NCI-H2029 (cell line): ENCODE data around the gene PCYT1A.

Experiments used
- DNase-seq: peaks from one replicate; lab custom pipeline; 2025; lab: John Stamatoyannopoulos, UW

Gene PCYT1A

GRCh38 chr3:196236223-196236622 is 51.3 kb downstream of the PCYT1A start:
- DNase-seq, result no peak

DNA sequence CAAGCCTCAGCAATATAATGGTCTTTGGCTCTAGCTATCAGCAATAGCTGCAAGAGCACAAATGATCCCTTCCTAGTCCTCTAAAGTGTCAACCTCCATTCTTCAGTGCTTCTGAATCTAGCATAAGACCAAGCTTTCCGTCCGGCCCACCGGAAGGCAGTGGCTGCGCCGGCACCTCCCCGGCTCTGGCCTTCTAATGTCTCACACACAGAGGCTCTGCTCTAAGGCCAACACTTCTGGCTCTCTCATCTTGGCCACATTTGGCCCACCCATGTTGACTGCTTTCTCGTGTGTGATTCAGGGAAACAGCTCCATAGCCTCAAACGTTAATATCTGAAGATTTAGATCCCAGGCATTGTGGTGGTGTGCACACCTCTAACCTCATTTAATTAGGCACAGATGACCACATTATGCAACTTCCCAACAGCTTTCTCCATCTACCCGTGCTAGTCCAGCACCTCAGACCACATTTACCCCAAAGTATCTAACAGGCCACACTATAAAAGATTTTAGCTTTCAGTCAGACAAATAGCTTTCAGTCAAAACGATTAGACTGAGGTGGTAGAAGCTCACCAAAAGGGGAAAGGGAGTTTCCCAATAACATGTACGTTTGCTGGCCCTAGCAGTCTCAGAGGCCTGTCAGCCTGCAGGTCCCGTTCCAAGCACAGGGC is 51.9 kb downstream of the PCYT1A start:
- DNase-seq, result no peak

DNA sequence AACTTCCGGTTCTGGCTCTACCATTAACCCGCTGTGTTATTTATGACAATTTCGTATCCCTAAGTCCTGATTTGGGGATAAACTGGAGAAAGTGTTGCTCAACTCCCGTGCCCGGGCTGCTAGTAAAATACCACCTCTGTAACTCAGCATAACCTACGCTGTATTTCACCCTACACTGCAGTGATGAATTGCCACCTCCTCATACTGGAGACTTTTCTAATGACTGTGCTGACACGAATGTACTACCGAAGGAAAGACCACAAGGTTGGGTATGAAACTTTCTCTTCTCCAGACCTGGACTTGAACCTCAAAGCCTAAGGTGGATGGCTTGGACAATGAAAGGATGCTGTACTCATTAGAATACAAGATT is 54.7 kb downstream of the PCYT1A start:
- no peak for DNase-seq

- DNase-seq, result no peak
Measured at GRCh38 chr3:196232154-196232881, 55.2 kb downstream of the PCYT1A start.

GRCh38 chr3:196227629-196228493 is 59.7 kb downstream of the PCYT1A start:
- DNase-seq, result no peak

DNA sequence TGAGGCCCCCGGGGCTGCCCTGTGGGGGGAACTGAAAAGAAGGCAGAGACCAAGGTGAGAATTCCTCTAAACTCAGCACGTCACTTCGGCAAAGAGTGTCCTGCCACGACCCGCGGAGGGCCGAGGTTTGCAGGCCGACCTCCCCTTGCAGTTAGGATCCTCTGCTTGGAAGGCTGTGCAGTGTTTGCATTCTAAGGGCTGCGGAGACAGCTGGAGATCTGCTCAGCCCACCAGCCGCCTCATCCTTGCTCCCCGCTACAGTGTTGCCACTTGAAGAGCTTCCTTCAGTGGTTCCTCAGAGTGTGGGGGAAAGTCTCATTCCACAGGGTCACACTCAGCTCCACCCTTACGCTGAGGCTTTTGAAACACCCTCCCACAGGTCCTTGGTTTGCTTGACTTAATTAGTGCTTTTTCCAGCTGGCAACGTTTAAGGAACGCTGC is 60.4 kb downstream of the PCYT1A start:
- DNase-seq, result no peak

DNA sequence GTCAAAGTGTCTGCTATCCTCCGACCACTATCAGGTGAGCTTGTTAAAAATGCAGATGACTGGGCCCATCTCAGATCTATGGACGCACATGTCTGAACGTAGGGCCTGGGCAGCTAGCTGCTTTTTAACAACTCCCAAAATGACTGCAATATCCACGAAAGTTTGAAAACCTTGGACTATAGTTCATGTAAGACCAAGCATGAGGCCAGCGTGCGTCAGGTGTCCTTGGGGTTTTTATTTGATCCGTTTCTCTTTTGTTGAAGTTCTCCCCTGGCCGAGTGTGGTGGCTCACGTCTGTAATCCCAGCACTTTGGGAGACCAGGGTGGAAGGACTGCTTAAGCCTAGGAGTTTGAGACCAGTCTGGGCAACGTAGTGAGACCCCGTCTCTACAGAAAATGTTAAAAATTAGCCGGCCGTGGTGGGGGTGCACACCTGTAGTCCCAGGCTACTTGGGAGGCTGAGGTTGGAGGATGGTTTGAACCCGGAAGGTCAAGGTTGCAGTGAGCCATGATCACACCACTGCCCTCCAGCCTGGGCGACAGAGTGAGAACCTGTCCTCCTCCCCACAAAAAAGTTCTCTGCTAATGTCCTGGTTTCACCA is 61.7 kb downstream of the PCYT1A start:
- no peak for DNase-seq

DNA sequence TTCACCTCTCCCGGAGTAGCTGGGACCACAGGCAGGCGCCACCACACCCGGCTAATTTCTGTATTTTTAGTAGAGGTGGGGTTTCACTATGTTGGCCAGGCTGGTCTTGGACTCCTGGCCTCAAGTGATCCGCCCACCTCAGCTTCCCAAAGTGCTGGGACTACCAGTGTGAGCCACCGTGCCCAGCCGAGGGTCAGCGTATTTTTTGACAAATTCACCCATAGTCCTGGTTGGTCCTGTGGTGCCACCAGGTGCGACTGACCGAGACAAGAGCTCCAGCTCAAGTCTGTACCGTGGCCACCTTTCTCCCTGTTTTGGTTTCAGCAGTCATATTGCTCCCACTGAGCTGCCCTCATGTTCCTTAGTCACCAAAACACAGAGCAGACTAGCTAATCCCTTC is 62.4 kb downstream of the PCYT1A start:
- no peak for DNase-seq

DNA sequence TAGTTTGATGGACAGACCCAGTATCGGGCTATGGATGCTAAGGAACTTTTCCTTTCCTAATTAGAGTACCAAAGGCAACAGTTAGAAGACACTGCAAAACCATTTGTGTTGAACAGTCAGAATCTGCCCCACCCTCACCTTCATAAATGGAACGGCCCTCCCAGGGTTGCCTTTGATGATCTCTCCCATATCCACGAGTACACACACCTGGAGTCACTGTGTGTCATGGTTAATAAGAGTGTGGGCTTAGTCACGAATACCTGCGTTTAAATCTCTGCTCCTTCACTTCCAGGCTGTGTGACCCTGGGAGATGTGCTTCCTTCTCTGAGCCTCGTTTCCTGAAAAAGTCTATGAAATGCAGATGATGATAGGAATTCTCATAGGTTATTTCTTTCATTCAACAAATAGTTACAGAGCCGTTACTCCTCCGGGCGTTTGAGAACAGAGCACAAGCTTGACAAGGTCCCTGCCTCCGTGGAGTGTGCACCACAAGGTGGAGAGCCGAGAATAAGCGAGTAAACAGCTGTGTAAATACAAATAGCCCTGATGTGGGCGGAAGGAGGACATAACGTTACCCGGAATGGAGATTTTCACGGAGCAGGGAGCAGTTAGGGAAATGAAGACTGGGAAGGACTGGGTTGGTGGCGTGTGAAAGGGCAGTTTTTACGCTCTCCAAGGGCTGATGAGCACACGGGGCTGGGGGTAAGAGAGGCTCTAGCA is 64.5 kb downstream of the PCYT1A start:
- no peak for DNase-seq

DNA sequence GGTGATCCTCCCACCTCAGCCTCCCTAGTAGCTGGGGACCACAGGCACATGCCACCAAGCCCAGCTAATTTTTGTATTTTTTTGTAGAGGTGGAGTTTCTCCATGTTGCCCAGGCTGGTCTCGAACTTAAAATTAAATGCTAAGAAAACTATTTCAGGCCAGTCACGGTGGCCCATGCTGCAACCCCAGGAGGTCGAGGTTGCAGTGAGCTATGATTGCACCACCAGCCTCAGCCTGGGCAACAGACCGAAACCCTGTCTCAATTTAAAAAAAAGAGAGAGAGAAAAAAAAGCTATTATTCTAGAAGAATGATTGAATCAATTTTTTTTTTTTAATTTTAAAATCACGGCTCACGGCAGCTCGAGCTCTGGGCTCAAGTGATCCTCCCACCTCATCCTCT is 66.5 kb downstream of the PCYT1A start:
- DNase-seq, result no peak

- no peak for DNase-seq
Measured at GRCh38 chr3:196220587-196220986, 66.9 kb downstream of the PCYT1A start.

GRCh38 chr3:196219970-196220311 is 67.6 kb downstream of the PCYT1A start:
- no peak for DNase-seq

DNA sequence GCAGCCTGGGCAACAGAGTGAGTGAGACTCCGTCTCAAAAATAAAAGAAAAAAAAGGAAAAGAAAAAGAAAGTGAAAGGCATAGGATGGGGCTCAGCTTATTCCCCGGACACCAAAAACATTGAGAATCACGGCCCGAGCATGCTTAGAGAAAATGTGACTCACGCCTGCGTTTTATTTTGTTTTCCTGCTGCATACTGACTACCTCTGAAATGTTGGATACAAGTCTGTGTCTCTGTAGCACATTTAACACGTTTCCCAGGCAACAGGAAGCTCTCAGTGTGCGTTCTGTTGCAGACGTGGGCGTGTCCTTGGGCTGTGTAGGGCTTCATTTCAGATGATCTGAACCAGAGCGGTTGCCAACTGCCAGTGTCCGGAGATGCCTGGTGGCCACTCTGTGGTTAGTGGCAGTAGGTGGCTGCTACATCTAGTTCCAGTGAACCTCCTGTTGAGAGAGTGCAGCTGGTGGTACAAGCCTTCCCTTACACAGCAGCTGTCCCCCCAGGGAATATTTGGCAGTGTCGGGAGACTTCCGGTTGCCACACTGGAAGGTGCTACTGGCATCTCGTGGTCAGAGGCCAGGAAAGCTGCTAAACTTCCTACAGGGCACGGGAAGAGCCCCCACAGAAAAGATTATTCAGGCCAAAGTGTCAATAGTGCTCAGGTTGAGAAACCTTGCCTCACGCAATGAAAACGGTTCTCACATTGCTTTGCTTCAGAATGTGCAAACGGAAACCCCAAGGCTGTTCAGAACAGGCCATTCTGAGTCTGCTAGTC is 68.1 kb downstream of the PCYT1A start:
- DNase-seq, result peak; percentile 76

- DNase-seq, result no peak
Measured at GRCh38 chr3:196218155-196218712, 69.3 kb downstream of the PCYT1A start.

GRCh38 chr3:196217307-196218154 is 70.0 kb downstream of the PCYT1A start:
- DNase-seq, result no peak

- no peak for DNase-seq
Measured at GRCh38 chr3:196216681-196217211, 70.8 kb downstream of the PCYT1A start.

GRCh38 chr3:196216089-196216564 is 71.4 kb downstream of the PCYT1A start, which contains the start of gene SLC51A:
Gene SLC51A, plus strand, starts transcription at chr3:196216534. Its CDS starts 179 bp downstream, at chr3:196216713.
- no peak for DNase-seq

DNA sequence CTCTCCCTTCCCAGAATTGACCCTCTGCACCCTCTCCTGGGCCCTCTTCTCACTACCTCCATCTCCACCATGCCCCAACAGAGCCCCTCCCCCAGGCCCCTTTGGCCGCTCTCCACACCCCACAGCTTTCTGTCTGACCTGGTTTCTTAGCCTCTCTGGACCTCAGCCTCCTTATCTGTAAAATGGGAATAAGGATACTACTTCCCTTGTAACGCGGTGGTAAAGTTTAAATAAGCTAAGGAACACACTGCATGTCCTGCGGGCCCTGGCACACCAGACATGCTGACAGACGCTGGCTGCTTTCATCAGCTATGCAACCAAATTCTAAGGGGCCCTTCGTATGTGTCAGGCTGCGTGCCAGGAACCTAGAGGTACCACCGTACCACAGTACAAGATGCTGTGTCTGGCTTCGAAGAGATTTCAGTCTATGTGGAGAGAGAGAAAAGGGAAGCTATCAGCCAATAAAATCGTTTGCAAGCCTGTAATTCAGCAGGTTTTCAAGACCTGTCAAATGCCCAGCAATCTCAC is 72.0 kb downstream of the PCYT1A start:
- DNase-seq, result no peak
